Smooth muscle cell (in vitro differentiated cells): ENCODE results near the gene FAR2. TPM values are rescaled to one million over a fixed set of nuclear protein-coding genes. Genes with fewer than 3 reads are reported as not detected.
A peak's percentile ranks its signal among the peaks of the same experiment; 100 is the strongest.

Source experiments
- DNase-seq: peaks from one replicate; lab custom pipeline; 2025; ENCODE audit not compliant: unreplicated experiment; lab: John Stamatoyannopoulos, UW
- H2AFZ ChIP-seq: fragments of 200-600 bp; sonication (generic); 2 replicates; pipeline ENCODE4 v1.6.0; 2016; ENCODE audit warnings: antibody characterized with exemption, low read depth, mild to moderate bottlenecking
- H3F3A ChIP-seq: fragments of 200-600 bp; sonication (generic); 2 replicates; pipeline ENCODE4 v1.6.0; 2017; ENCODE audit warnings: antibody characterized with exemption, low read depth
- H3K27ac ChIP-seq: fragments of 200-600 bp; sonication (generic); 2 replicates; pipeline ENCODE4 v1.5.1; 2016; ENCODE audit warnings: low read depth, mild to moderate bottlenecking
- H3K27me3 ChIP-seq: fragments of 200-600 bp; sonication (generic); 2 replicates; pipeline ENCODE4 v1.6.1; 2016; ENCODE audit warnings: low read depth, mild to moderate bottlenecking
- H3K36me3 ChIP-seq: fragments of 200-600 bp; sonication (generic); 2 replicates; pipeline ENCODE4 v1.5.1; 2016; ENCODE audit warnings: low read depth
- H3K4me1 ChIP-seq: fragments of 200-600 bp; sonication (generic); 2 replicates; pipeline ENCODE4 v1.5.1; 2016; ENCODE audit warnings: low read depth
- H3K4me2 ChIP-seq: fragments of 200-600 bp; sonication (generic); 2 replicates; pipeline ENCODE4 v1.6.0; 2016; ENCODE audit warnings: mild to moderate bottlenecking
- H3K4me3 ChIP-seq: fragments of 200-600 bp; sonication (generic); 2 replicates; pipeline ENCODE4 v1.5.1; 2016; ENCODE audit warnings: mild to moderate bottlenecking
- H3K79me2 ChIP-seq: fragments of 200-600 bp; sonication (generic); 2 replicates; pipeline ENCODE4 v1.6.0; 2016; ENCODE audit warnings: low read depth, mild to moderate bottlenecking
- H3K9ac ChIP-seq: fragments of 200-600 bp; sonication (generic); 2 replicates; pipeline ENCODE4 v1.6.0; 2016; ENCODE audit warnings: low read depth
- H3K9me3 ChIP-seq: fragments of 200-600 bp; sonication (generic); replicated peaks from 2 replicates; pipeline ENCODE4 v1.5.1; 2016; ENCODE audit warnings: low read depth
- H4K20me1 ChIP-seq: fragments of 200-600 bp; sonication (generic); 2 replicates; pipeline ENCODE4 v1.6.0; 2016; ENCODE audit warnings: low read depth
- CTCF ChIP-seq: fragments of 200-600 bp; sonication (generic); IDR thresholded peaks from 2 replicates; pipeline ENCODE4 v1.5.1; 2017; ENCODE audit warnings: borderline replicate concordance, mild to moderate bottlenecking, antibody characterized with exemption; ENCODE audit not compliant: insufficient read depth, poor library complexity, severe bottlenecking
- whole genome bisulfite sequencing: methylation state at CpG from one replicate; pipeline ENCODE4 v1.1.7; 2016; ENCODE audit warnings: low lambda C conversion rate; 5-methylcytosine and 5-hydroxymethylcytosine counted together
- polyA plus RNA-seq: library from polyadenylated mRNA; unstranded; fragments of >200 nt; fragmentation: Nextera tagmentation; extraction: Ambion mirVana; gene quantifications from 2 replicates; pipeline ENCODE4 v1.2.1, GENCODE V29; 2016
- total RNA-seq: library from RNA; depleted of rRNA; stranded (reverse); fragments of >200 nt; gene quantifications from 2 replicates; pipeline ENCODE4 v1.2.3, GENCODE V29; 2014

FAR2 gene
- total and polyA plus RNA-seq, 2 experiments from 2014 or later: 1.5 to 8.5 TPM

- 66% methylated on average over 5 of the region's 5 CpGs for WGBS
- H3K9ac ChIP-seq: peak overlapping the region; percentile 50
- H2AFZ ChIP-seq: no peak overlapping the region
- peak overlapping the region; percentile 88 for H3K27ac ChIP-seq
- TF ChIP-seq CTCF: no peak
- H3K4me1 ChIP-seq: peaks cover 12% of the 10 kb centered on the region
- no peaks in the 10 kb centered on the region for H3K36me3 ChIP-seq
- no peaks in the 10 kb centered on the region for H3F3A ChIP-seq
- no peaks in the 10 kb centered on the region for H3K79me2 ChIP-seq
- peak overlapping the region; percentile 46 for H3K4me2 ChIP-seq
- H4K20me1 ChIP-seq: no peaks in the 10 kb centered on the region
- no peaks in the 10 kb centered on the region for H3K9me3 ChIP-seq
- no peak overlapping the region for H3K4me3 ChIP-seq
- no peak for DNase-seq
- no peaks in the 10 kb centered on the region for H3K27me3 ChIP-seq
Observed at GRCh38 chr12:29283969-29284700, 135.1 kb downstream of the FAR2 start.

- H3K4me3 ChIP-seq: no peak overlapping the region
- H3K27me3 ChIP-seq: no peaks in the 10 kb centered on the region
- no peaks in the 10 kb centered on the region for H3K79me2 ChIP-seq
- no peak overlapping the region for H3K4me2 ChIP-seq
- no peak overlapping the region for H3K9ac ChIP-seq
- WGBS: 98% methylated on average over 3 of the region's 3 CpGs
- H3F3A ChIP-seq: no peaks in the 10 kb centered on the region
- H3K36me3 ChIP-seq: no peaks in the 10 kb centered on the region
- no peaks in the 10 kb centered on the region for H3K9me3 ChIP-seq
- H3K27ac ChIP-seq: no peak overlapping the region
- no peak for DNase-seq
- peaks cover 12% of the 10 kb centered on the region for H3K4me1 ChIP-seq
- TF ChIP-seq CTCF: no peak
- H4K20me1 ChIP-seq: no peaks in the 10 kb centered on the region
- no peak overlapping the region for H2AFZ ChIP-seq
Observed at GRCh38 chr12:29286081-29286790, 137.2 kb downstream of the FAR2 start.

- Histone ChIP-seq H3F3A (no peaks in the 10 kb centered on the region), H3K4me3 (no peak overlapping the region), H4K20me1 (no peaks in the 10 kb centered on the region), H3K36me3 (no peaks in the 10 kb centered on the region), H3K9me3 (no peaks in the 10 kb centered on the region), H3K27me3 (no peaks in the 10 kb centered on the region), H2AFZ (no peak overlapping the region), H3K79me2 (no peaks in the 10 kb centered on the region), H3K9ac (no peak overlapping the region), H3K4me2 (no peak overlapping the region), H3K4me1 (peaks cover 12% of the 10 kb centered on the region), H3K27ac (peak overlapping the region; percentile 39)
- TF ChIP-seq CTCF: no peak
- 38% methylated on average over 1 of the region's 1 CpG for WGBS
- no peak for DNase-seq
Observed at GRCh38 chr12:29287622-29288021, 138.5 kb downstream of the FAR2 start.
